OCI-LY1 (cell line): ENCODE results near the gene ICE1.

Source experiments
- H2AFZ ChIP-seq: fragments of 200-600 bp; sonication (generic), shearing (Covaris generic); 2 replicates; pipeline ENCODE4 v1.6.0; 2014; ENCODE audit warnings: antibody characterized with exemption, mild to moderate bottlenecking, low read length
- H3F3A ChIP-seq: fragments of 200-600 bp; sonication (generic), shearing (Covaris generic); 2 replicates; pipeline ENCODE4 v1.6.0; 2014; ENCODE audit warnings: mild to moderate bottlenecking, antibody characterized with exemption, low read length, moderate library complexity; ENCODE audit not compliant: insufficient read depth
- H3K27ac ChIP-seq: fragments of 200-600 bp; sonication (generic); 2 replicates; pipeline ENCODE4 v1.5.1; 2014; ENCODE audit warnings: low read length, mixed run types, mild to moderate bottlenecking, low read depth; ENCODE audit not compliant: poor library complexity, severe bottlenecking
- H3K27me3 ChIP-seq: fragments of 200-600 bp; sonication (generic); 2 replicates; pipeline ENCODE4 v1.6.0; 2014; ENCODE audit warnings: antibody characterized with exemption, mild to moderate bottlenecking, low read length, moderate library complexity; ENCODE audit not compliant: insufficient read depth
- H3K36me3 ChIP-seq: fragments of 200-600 bp; sonication (generic); 2 replicates; pipeline ENCODE4 v1.6.1; 2014; ENCODE audit warnings: mild to moderate bottlenecking, antibody characterized with exemption, low read length, moderate library complexity, mixed read lengths; ENCODE audit not compliant: insufficient read depth
- H3K4me1 ChIP-seq: fragments of 200-600 bp; sonication (generic); 2 replicates; pipeline ENCODE4 v1.5.1; 2014; ENCODE audit warnings: mild to moderate bottlenecking, low read length, moderate library complexity; ENCODE audit not compliant: insufficient read depth, severe bottlenecking
- H3K4me2 ChIP-seq: fragments of 200-600 bp; sonication (generic), shearing (Covaris generic); 2 replicates; pipeline ENCODE4 v1.6.1; 2014; ENCODE audit warnings: low read length
- H3K4me3 ChIP-seq: fragments of 200-600 bp; sonication (generic); 2 replicates; pipeline ENCODE4 v1.5.1; 2014; ENCODE audit warnings: low read length, low read depth, mild to moderate bottlenecking, mixed read lengths; ENCODE audit not compliant: poor library complexity, severe bottlenecking
- H3K79me2 ChIP-seq: fragments of 200-600 bp; shearing (Covaris generic); 2 replicates; pipeline ENCODE4 v1.6.1; 2016; ENCODE audit warnings: mixed run types, low read length, mixed read lengths; ENCODE audit not compliant: insufficient read depth
- H3K9ac ChIP-seq: fragments of 200-600 bp; sonication (generic), shearing (Covaris generic); 2 replicates; pipeline ENCODE4 v1.6.1; 2014; ENCODE audit warnings: mild to moderate bottlenecking, low read length, mixed read lengths
- H3K9me2 ChIP-seq: fragments of 200-600 bp; sonication (generic), shearing (Covaris generic); 2 replicates; pipeline ENCODE4 v1.6.1; 2014; ENCODE audit warnings: low read depth, mild to moderate bottlenecking, low read length, mixed read lengths
- H3K9me3 ChIP-seq: fragments of 200-600 bp; shearing (Covaris generic); 2 replicates; pipeline ENCODE4 v1.6.1; 2014; ENCODE audit warnings: low read length, mixed read lengths
- H4K20me1 ChIP-seq: fragments of 200-600 bp; sonication (generic), shearing (Covaris generic); 2 replicates; pipeline ENCODE4 v1.6.0; 2016; ENCODE audit warnings: mild to moderate bottlenecking, low read length; ENCODE audit not compliant: insufficient read depth
- EZH2 ChIP-seq: fragments of 200-600 bp; sonication (generic), shearing (Covaris generic); IDR thresholded peaks from 2 replicates; pipeline ENCODE4 v1.8.0; 2017; ENCODE audit warnings: borderline replicate concordance, mixed run types, mild to moderate bottlenecking, antibody characterized with exemption, low read length, moderate library complexity, mixed read lengths
- TF ChIP-seq, protein P1 (sequence below): fragments of 200-600 bp; sonication (generic), shearing (Covaris generic); IDR thresholded peaks from 2 replicates; pipeline ENCODE4 v1.5.1; 2017; ENCODE audit warnings: mild to moderate bottlenecking, antibody characterized with exemption, low read length, moderate library complexity, mixed read lengths

Gene ICE1

GRCh38 chr5:5454391-5454790 lies 31.9 kb downstream of the ICE1 start:
- Histone ChIP-seq H3K4me1 (no peaks in the 10 kb centered on the region), H3K27ac (no peak overlapping the region), H3F3A (no peaks in the 10 kb centered on the region), H3K36me3 (peaks cover 80% of the 10 kb centered on the region), H3K4me3 (no peak overlapping the region), H3K4me2 (no peak overlapping the region), H3K9ac (no peak overlapping the region), H2AFZ (no peak overlapping the region), H4K20me1 (no peaks in the 10 kb centered on the region), H3K27me3 (no peaks in the 10 kb centered on the region), H3K9me2 (no peaks in the 10 kb centered on the region), H3K9me3 (no peaks in the 10 kb centered on the region), H3K79me2 (no peaks in the 10 kb centered on the region)
- TF ChIP-seq, protein P1, sequence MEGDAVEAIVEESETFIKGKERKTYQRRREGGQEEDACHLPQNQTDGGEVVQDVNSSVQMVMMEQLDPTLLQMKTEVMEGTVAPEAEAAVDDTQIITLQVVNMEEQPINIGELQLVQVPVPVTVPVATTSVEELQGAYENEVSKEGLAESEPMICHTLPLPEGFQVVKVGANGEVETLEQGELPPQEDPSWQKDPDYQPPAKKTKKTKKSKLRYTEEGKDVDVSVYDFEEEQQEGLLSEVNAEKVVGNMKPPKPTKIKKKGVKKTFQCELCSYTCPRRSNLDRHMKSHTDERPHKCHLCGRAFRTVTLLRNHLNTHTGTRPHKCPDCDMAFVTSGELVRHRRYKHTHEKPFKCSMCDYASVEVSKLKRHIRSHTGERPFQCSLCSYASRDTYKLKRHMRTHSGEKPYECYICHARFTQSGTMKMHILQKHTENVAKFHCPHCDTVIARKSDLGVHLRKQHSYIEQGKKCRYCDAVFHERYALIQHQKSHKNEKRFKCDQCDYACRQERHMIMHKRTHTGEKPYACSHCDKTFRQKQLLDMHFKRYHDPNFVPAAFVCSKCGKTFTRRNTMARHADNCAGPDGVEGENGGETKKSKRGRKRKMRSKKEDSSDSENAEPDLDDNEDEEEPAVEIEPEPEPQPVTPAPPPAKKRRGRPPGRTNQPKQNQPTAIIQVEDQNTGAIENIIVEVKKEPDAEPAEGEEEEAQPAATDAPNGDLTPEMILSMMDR: no peak
- no peak for TF ChIP-seq EZH2

DNA sequence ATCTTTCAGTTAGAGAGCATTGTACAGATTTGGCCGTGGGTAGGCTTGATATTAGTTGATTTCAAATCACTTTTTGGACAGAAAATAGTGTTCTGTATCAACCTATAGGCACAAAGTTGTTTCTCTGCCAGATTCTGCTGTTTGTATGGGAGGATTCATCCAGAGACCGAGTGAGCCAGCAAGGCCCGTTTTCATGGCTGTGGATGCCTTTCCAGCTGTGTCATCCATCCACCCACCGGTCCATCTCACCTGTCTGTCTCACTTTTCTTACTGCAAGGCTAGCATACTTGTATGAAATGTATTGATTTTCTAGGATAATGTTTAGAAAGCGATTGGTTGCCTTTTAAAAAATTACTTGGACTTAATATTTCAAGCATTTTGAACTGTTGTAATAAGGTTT lies 34.4 kb downstream of the ICE1 start:
- Histone ChIP-seq H3F3A (no peaks in the 10 kb centered on the region), H3K4me3 (no peak overlapping the region), H4K20me1 (no peaks in the 10 kb centered on the region), H3K9me2 (no peaks in the 10 kb centered on the region), H3K27me3 (no peaks in the 10 kb centered on the region), H2AFZ (no peak overlapping the region), H3K36me3 (peaks cover 85% of the 10 kb centered on the region), H3K4me1 (no peaks in the 10 kb centered on the region), H3K9me3 (no peaks in the 10 kb centered on the region), H3K9ac (no peak overlapping the region), H3K79me2 (no peaks in the 10 kb centered on the region), H3K4me2 (no peak overlapping the region), H3K27ac (no peak overlapping the region)
- TF ChIP-seq, protein P1: no peak
- no peak for TF ChIP-seq EZH2

DNA sequence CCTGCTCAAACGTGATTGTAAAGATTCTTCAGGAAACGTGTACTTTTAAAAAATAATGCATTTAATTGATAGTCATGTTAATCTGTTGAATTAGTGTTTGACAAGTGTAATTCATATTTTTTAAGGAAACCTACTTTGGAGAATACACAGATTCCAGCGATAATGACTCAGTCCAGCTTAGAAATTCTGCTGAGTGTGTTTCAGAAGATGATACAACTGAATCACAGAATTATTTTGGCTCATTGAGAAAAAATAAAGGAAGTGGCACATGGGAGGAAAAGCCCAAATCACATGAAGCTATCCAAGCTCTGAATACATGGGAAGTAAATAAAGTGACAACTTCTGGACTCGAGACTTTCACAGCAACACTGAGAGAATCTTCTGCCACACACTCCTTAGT lies 37.8 kb downstream of the ICE1 start:
- H3K36me3 ChIP-seq: peaks cover 94% of the 10 kb centered on the region
- no peak overlapping the region for H2AFZ ChIP-seq
- H3K27me3 ChIP-seq: no peaks in the 10 kb centered on the region
- H3K4me2 ChIP-seq: no peak overlapping the region
- no peak for TF ChIP-seq EZH2
- TF ChIP-seq, protein P1: no peak
- no peaks in the 10 kb centered on the region for H3K9me3 ChIP-seq
- H3K27ac ChIP-seq: no peak overlapping the region
- H3F3A ChIP-seq: no peaks in the 10 kb centered on the region
- no peaks in the 10 kb centered on the region for H4K20me1 ChIP-seq
- no peaks in the 10 kb centered on the region for H3K79me2 ChIP-seq
- no peaks in the 10 kb centered on the region for H3K9me2 ChIP-seq
- H3K9ac ChIP-seq: no peak overlapping the region
- H3K4me1 ChIP-seq: no peaks in the 10 kb centered on the region
- no peak overlapping the region for H3K4me3 ChIP-seq
